Measurements from ENCODE around the gene KCNK3. TPM values are rescaled to one million over a fixed set of nuclear protein-coding genes. Genes with fewer than 3 reads are reported as not detected.

KCNK3 gene
- total RNA-seq, 3 donors from 2014 or later (not counting 1 experiment from before 2014, with no cell fraction given), result not detected

- no peak overlapping the region for H3K4me3 Mint-ChIP-seq
- ATAC-seq, result no peak
- no peaks in the 10 kb centered on the region for H3K9me3 Mint-ChIP-seq
- no peak overlapping the region for H3K4me3 ChIP-seq (ENCODE audit: low read length)
- H3K36me3 ChIP-seq (ENCODE audit: control insufficient read depth, insufficient read depth, low read length), result no peaks in the 10 kb centered on the region
- no peak overlapping the region for H3K27ac ChIP-seq (ENCODE audit: low read length)
- no peak for DNase-seq
- H3K27me3 ChIP-seq (ENCODE audit: control insufficient read depth, insufficient read depth, low read length), result peaks cover 3% of the 10 kb centered on the region
- 83% methylated on average over 14 of the region's 14 CpGs for WGBS (ENCODE audit: insufficient coverage)
- H3K4me1 ChIP-seq (ENCODE audit: control insufficient read depth, insufficient read depth, low read length), result peaks cover 4% of the 10 kb centered on the region
- no peaks in the 10 kb centered on the region for H3K9me3 ChIP-seq (ENCODE audit: control insufficient read depth, insufficient read depth, low read length)
- intact Hi-C loops (cut with micrococcal nuclease), result no loop called here
- H3K27ac Mint-ChIP-seq, result no peak overlapping the region
- peaks cover 0 to 7% of the 10 kb centered on the region in 2 donors for H3K4me1 Mint-ChIP-seq
- TF ChIP-seq CTCF (IDR thresholded peaks at IDR 0.05), result no peak
- H3K27me3 Mint-ChIP-seq (ENCODE audit: low read depth in 2 of 2), result peaks cover 0 to 7% of the 10 kb centered on the region in 2 donors
- H3K36me3 Mint-ChIP-seq, result no peaks in the 10 kb centered on the region
Observed at GRCh38 chr2:26724784-26725520, 32.4 kb downstream of the KCNK3 start.

GRCh38 chr2:26725521-26725820 is 32.9 kb downstream of the KCNK3 start:
- Histone ChIP-seq H3K4me3 (ENCODE audit: low read length) (no peak overlapping the region), H3K27me3 (ENCODE audit: control insufficient read depth, insufficient read depth, low read length) (peaks cover 3% of the 10 kb centered on the region), H3K4me1 (ENCODE audit: control insufficient read depth, insufficient read depth, low read length) (peaks cover 4% of the 10 kb centered on the region), H3K9me3 (ENCODE audit: control insufficient read depth, insufficient read depth, low read length) (no peaks in the 10 kb centered on the region), H3K36me3 (ENCODE audit: control insufficient read depth, insufficient read depth, low read length) (no peaks in the 10 kb centered on the region), H3K27ac (ENCODE audit: low read length) (no peak overlapping the region)
- no peak for ATAC-seq
- no peak for TF ChIP-seq CTCF (IDR thresholded peaks at IDR 0.05)
- Mint-ChIP-seq H3K36me3 (no peaks in the 10 kb centered on the region), H3K4me1 (peaks cover 0 to 7% of the 10 kb centered on the region in 2 donors), H3K9me3 (no peaks in the 10 kb centered on the region), H3K27ac (no peak overlapping the region), H3K4me3 (no peak overlapping the region), H3K27me3 (ENCODE audit: low read depth in 2 of 2) (peaks cover 0 to 8% of the 10 kb centered on the region in 2 donors)
- intact Hi-C loops (cut with micrococcal nuclease), result no loop called here
- WGBS (ENCODE audit: insufficient coverage), result 85% methylated on average over 7 of the region's 7 CpGs
- no peak for DNase-seq

- Histone ChIP-seq H3K36me3 (ENCODE audit: control insufficient read depth, insufficient read depth, low read length) (no peaks in the 10 kb centered on the region), H3K4me1 (ENCODE audit: control insufficient read depth, insufficient read depth, low read length) (peaks cover 4% of the 10 kb centered on the region), H3K27me3 (ENCODE audit: control insufficient read depth, insufficient read depth, low read length) (peaks cover 3% of the 10 kb centered on the region), H3K9me3 (ENCODE audit: control insufficient read depth, insufficient read depth, low read length) (no peaks in the 10 kb centered on the region), H3K4me3 (ENCODE audit: low read length) (no peak overlapping the region), H3K27ac (ENCODE audit: low read length) (no peak overlapping the region)
- H3K27me3 Mint-ChIP-seq (ENCODE audit: low read depth in 2 of 2), result peaks cover 5 to 8% of the 10 kb centered on the region in 2 donors
- H3K4me1 Mint-ChIP-seq, result peaks cover 0 to 7% of the 10 kb centered on the region in 2 donors
- DNase-seq (no peak), ATAC-seq (no peak)
- intact Hi-C loops (cut with micrococcal nuclease), result no loop called here
- H3K36me3 Mint-ChIP-seq, result no peaks in the 10 kb centered on the region
- H3K27ac Mint-ChIP-seq, result no peak overlapping the region
- no peak overlapping the region for H3K4me3 Mint-ChIP-seq
- TF ChIP-seq CTCF (IDR thresholded peaks at IDR 0.05), result no peak
- no CpG with 5 or more reads among the region's 1 CpG for WGBS (ENCODE audit: insufficient coverage)
- H3K9me3 Mint-ChIP-seq, result no peaks in the 10 kb centered on the region
Observed at GRCh38 chr2:26726228-26726627, 33.7 kb downstream of the KCNK3 start.
